SK-N-DZ (cell line): ENCODE measurements around the gene ZNF436.

Experiments
- DNase-seq: peaks from one replicate; pipeline ENCODE4 v3.0.0-alpha.2; 2015; ENCODE audit warnings: low spot score

The ZNF436 gene

DNA sequence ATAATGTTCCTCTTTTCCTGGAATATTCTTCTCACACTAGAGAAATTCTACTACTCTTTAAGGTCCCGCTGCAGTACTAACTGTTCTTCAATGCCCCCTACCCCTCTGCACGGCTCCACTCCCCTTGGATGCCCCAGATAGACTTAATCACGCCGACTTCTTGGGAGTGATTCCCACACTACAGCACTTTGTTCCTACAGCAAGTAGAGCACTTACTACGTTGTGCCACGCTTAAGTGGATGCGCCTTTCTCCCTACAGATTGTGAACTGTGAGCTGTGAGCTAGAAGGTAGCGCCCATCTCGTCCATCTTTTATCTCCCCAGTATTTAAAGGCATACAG, 2.2 kb downstream of the ZNF436 start:
- DNase-seq: no peak

DNA sequence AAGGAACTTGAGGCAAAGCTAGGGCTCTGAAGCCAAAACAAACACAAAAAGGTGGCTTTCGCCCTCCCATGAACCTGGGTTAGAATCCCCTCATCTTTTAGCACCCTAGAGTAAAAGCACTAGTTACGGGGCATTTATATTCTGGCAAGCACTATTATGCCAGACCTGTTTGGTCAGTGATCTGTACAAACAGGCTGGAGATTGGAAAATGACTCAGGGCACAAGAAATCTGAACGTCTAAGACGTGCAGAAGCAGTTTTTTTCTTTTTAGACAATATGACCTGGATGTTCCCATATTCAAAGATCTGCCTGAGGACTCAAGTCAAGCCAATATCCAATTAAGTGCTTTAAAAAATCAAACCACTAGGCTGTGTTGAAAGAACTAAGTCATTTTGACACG, 3.0 kb downstream of the ZNF436 start:
- no peak for DNase-seq

DNA sequence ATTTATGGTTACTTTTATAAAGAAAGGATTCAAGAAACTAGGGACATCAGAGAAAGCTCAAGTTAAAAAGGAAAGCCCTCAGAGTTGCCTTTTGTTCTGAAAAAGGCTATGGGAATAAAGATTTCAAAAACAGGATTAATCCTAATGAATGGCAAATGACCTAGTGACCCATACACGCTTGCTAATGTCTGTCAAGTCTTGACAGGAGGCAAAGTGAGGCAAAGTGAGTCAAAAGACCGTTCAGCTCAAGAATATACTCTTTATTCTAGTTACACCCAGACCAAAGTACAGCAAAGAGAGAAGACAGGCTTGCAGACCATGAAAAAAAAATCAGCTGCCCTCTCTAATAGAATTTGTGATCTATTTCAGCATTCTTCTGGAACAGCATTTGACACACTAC, 3.5 kb downstream of the ZNF436 start:
- DNase-seq: no peak

DNA sequence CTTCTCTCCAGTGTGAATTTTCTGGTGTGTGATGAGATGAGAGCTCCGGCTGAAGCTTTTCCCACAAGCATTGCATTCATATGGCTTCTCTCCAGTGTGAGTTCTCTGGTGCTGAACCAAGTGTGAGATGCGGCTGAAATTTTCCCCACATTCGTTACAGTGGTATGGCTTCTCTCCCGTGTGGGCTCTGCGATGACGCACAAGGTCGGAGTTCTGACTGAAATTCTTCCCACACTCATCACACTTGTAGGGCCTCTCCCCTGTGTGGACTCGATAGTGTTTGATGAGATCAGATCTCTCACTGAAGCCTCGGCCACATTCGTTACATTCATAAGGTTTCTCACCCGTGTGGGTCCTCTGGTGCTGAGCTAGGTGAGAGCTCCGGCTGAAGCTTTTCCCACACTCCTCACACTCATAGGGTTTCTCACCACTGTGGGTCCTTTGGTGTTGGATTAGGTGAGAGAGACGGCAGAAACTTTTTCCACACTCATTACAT, 7.4 kb downstream of the ZNF436 start:
- DNase-seq: no peak

DNA sequence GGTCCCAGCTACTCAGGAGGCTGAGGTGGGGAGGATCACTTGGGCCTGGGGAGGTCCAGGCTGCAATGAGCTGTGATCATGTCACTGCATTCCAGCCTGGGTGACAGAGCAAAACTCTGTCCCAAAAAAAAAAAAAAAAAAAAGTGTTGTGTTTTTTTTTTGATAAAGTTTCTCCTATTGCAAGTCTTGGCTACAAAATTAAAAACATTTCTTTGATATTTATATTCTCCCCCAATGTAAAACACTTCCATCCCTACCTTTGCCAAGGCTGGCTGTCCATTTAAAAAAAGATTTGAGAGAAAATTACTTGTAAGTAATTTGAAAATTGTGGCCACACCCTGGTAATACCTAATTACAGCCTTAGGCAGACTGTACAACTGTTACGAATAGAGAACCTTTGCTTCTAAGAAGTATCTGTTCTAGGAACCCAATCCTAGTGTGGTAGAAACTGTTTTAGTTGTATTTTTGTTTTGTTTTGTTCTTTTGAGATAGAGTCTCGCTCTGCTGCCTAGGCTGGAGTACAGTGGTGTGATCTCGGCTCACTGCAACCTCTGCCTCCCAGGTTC, 11.2 kb downstream of the ZNF436 start:
- DNase-seq: no peak

DNA sequence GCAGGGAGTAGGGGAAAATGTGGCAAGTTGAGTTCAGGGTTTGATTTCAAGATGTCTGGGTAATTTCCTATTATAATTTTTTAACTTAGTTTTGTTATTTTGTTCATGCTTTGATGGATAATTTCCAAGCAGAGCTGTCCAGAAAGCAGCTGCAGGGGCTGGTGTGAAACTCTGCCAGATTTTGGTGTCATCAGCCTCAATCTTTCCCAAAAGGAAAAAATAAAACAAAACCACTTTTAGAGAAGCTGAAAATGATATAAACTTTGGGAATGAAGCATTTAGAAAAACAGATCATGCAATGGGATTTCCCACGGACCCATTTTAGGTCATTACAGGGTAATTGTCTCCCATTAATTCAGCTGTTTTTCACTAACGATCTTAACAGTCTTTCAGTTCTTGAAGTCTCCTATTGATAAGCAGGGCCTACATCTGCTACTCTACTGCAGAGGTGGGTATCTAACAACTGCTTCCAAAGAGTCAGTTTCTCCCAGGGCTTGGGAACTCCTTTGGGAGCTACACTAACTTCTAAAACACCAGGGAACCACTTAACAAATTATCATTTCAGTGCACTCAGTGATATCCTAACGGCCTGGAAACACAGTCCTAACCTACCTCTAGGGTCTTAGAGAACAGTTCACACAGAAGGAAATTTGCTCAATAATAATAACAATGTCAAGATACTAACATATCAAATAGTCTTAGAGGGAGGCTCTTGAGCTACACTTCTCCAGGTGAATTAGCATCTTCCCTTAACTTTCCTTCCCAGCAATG, 12.3 kb downstream of the ZNF436 start:
- DNase-seq: no peak

DNA sequence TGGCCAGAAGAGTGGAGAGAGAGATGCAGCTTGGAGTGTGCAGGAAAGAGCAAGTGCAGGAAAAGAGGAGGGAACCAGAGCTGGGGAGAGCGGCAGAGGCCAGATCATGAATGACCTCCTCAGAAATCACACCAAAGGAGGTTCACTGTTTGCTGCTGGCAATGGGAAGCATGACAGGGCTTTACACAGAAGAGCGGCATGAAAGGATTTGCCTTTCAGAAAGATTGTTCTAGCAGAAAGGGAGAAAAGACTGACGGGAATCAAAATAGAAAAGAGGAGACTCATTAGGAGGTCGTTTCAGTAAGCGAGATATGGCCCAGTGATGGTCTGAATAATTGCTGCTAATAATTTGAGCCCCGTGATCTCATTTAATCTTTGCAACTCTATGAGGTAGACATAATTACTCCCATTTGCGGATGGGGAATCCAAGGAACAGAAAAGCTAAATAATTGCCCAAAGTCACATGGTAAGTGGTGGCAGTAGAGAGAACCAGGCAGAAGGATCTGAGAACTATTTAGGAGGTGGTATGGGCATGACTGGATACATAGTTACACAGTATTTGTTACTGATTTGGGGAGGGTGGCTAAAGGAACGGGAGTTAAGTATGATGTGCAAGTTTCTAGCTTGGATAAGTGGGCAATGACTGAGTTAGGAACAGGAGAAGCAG, 13.0 kb downstream of the ZNF436 start:
- no peak for DNase-seq

DNA sequence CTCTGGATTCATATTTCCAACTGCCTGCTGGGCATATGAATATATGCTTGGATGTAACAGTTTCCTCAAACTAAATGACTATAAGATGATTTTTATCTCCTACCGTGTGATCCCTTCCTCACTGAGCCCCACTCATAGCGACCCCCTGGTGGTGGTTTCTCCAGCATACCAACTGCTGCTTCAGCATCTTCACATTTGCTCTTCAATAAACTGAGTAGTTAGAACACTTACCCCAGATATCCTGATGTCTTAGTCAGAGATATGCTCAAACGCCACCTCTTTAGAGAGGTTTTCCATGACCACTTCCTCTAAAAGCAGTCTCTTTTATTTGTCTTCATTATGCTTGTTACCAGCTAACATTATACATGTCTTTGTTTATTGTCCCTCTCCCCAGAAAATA, 15.4 kb downstream of the ZNF436 start:
- no peak for DNase-seq

DNA sequence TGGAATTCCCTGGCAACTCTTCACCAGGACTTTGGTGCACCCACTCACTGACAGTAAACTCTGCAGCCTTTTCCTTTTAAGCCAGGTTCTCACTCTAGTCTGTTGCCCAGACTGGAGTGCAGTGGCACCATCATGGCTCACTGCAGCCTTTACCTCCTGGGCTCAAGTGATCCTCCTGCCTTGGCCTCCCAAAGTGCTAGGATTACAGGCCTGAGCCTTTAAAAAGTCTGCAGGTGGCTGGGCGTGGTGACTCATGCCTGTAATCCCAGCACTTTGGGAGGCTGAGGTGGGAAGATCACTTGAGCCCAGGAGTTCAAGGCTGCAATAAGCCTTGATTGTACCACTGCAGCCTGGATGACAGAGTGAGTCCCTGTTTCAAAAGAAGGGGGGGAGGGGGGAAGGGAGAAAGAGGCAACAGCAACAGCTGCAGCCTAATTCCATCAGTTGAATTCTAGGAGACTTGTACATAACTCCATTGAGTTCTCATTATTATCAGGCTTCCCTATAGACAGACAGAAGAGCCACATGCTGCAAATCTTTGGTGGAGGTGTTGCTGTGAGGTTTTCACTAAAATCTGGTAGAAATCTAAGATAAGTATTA, 17.4 kb downstream of the ZNF436 start:
- DNase-seq: no peak

DNA sequence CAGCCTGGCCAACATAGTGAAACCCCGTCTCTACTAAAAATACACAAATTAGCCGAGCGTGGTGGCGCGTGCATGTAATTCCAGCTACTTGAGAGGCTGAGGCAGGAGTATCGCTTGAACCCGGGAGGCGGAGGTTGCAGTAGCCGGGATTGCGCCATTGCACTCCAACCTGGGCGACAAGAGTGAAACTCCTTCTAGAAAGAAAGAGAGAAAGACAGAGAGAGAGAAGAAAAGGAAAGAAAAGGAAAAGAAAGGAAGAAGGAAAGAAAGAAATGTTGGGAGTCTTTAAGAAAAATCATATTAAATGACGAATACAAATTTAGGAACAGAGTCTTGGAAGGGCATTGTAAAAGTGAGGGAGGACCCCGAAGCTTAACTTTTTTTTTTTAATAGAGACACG, 23.7 kb downstream of the ZNF436 start:
- no peak for DNase-seq

DNA sequence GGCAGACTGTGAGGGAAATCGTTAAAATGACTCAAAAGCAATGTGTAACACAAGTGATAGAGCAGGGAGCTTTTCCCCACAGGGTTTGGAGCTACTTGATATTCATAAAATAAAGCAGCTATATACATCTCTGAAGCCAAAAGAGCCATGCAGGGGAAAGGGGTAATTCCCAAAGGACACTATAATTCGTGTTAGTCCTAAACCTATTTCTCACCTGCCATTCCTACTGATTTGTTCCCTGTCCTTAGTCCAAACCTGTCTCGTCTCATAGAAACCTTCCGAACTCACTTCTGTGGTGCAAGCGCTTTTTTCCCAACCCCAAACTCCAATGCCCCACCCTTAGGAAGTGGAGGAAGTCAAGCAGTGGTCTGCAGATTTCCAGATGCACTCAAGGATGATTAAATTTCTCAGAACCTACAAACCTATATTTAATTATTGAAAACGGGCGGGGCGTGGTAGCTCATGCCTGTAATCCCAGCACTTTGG, 24.6 kb downstream of the ZNF436 start:
- peak; percentile 89 for DNase-seq

DNA sequence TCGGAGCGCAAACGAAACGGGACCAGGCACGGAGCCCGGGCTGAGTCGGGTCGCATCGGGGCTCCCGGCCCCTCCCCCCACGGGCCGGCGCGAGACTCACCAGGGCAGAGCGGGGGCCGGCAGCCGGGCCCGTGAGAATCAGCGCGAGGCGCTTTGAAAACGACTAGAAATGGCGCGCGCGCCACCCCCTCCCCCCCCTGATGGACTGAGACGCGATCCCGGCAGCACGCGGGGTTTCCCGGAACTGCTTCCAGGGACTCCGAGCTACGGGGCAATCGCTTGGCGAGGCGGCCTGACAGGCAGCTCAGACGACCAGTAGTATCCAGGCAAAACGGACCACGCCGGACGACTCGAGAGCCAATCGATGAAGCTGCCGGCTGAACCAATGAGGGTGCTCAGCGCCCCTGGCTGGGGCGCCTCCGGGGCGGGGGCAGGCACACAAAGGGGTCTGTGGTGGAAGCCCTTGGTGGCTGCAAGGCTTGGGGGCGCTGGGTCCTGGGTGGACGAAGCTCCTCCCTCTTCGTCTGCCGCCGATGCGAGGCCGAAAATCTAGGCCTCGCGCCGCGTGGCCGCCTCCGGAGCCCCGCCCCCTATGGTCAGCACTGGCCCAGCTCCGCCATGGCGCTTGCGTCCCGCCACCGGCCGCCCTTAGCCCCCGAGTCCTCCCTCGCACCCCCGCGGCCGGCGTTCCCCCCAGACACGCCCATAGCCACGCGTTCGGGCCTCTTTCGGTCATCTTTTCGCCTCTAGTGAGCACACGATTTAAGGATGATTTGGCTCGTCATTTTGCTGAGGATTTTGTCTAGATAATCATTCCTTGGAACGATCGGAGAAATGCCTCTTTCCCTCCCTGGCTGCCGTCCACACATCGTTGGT, 25.3 kb downstream of the ZNF436 start, which contains the start of gene HNRNPR:
TSS of gene HNRNPR (minus strand) at position 174 of the 876 bp plus-strand sequence. CDS start 3,276 bp downstream, outside the sequence.
- peak; percentile 99 for DNase-seq

DNA sequence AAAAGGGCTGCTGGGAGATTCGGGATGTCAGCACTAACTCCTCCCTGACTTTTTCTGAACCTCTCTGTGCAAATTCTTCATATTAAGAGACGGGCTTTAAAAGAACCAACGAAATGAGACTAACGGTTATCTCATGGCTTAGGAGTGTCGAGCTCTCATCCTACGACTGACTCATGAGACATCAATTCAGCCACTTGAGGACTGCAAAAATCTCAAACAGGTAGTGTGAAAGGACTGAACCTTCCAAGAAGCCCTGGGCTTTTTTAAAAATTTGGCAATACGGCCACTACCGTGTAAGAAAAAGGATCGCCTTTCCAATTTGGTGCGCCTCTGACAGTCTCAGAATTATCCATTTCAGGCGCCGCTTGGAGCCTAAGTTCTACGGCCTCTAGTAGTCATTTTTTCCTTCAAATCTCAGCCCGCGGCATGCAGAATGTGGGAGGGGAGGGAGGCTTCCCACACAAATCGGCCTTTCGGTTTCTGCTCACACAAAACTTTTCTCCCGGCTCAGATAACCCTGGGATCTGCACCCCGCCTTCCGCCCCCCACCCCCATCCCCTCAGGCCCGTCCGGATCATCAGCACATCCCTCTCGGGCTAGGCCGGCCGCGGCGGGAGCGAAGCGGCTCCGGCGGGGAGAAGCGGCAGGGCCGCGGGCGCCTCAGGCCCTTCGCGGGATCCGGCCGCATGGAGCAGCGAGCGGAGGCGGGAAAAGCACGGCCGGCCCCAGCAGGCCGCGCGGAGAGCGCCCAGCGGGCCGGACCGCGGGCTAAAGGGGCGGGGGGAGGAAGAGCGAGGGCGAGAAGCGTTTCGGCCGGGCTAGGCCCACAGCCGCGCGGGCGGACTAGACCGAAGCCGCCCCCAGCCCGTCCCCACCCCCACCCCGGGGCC, 26.2 kb downstream of the ZNF436 start:
- peak; percentile 30 for DNase-seq

DNA sequence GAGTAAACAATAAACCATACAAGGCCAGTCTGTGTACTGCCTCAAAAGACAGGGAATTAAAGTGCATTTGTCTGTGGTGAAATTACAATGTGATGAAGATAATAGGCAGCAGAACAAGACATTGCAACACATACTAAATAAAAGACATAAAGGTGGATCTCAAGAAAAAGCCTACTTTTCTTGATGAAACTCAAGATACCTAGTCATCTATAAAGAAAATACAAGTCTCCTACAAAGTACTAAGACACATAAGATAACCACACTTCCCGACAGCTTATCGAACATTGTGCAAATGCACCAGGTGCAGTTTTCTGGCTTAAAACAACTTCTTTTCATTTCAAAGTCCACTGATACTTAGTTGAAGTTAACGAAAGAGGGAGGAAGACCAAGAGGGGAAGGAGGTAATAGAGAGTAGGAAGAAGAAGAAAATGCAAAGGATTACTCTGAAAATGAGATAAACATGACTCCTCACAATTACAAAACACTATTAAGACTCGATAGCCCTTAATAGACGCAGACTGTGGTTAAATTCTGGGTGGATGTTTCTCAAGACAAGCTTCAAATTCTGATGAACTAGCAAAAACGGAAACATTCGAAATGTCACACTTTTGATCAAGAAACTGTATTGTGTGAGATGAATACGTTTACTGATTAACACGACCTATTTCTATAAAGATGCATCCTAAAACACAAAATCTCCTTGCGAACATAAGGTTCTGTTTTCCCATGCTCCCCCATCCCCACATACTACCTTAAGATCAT, 27.5 kb downstream of the ZNF436 start:
- no peak for DNase-seq

DNA sequence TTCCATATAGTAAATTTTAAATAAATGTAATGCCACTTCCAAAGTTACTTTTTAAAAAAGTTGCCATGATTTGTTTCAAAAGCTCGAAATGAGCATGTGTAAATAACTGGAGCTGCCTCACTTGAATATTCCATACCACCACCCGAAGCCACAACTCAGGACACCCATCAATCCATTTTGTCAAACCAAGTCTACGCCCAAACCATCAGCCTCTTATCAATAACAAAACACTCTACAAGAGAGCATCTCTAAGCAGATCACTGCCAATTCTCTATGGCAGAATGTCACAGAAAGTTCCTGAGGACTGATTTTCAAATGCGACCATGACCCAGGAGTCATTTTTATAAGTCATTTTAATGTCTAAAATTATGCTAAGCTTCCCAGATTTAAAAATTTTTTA, 30.0 kb downstream of the ZNF436 start:
- no peak for DNase-seq

DNA sequence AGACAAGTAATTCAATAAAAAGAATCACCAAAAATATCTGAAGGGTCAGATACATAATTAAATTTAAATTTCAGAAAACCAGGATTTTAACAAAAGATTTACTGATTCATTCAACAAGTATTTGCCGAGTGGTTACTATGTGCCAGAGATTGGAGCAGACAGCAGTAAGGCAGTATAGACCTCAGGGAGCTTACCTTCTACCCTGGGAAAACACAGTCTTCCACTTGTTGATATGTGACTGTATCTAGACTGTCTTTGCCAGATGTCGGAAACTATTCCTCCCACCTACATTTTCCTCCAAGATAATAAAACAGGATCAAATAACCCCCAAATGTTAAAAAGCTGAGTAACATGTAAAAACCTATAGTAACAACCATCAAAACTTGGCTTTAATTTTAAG, 31.8 kb downstream of the ZNF436 start:
- DNase-seq: no peak

DNA sequence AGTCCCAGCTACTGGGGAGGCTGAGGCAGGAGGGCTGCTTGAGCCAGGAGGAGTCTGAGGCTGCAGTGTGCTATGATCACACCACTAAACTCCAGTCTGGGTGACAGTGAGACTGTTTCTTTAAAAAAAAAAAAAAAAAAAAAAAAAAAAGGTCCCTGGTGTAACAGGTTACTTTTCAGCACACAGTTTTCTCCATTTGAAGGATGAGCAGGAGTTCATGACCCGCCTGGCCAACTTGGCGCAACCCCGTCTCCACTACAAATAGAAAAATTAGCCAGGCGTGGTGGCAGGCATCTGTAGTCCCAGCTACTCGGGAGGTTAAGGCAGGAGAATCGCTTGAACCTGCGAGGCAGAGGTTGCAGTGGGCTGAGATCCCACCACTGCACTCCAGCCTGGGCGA, 37.9 kb downstream of the ZNF436 start:
- DNase-seq: no peak

DNA sequence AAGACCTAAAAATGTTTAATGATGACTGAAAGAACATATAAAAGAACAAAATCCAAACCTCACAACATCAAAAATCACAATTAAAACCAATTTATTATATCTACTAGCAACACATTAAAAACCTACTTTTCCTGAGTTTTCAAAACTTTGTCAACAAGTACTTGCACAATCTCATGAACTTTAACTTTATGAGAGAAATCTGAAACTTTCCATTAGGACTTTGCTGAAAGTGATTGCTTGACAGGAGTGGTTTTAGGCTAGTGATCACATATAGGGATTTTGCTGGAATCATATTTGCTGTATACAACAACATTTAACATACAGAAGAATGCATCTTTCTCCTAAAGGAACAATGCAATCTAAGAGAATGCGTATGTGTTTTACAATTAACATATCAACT, 38.8 kb downstream of the ZNF436 start:
- no peak for DNase-seq

DNA sequence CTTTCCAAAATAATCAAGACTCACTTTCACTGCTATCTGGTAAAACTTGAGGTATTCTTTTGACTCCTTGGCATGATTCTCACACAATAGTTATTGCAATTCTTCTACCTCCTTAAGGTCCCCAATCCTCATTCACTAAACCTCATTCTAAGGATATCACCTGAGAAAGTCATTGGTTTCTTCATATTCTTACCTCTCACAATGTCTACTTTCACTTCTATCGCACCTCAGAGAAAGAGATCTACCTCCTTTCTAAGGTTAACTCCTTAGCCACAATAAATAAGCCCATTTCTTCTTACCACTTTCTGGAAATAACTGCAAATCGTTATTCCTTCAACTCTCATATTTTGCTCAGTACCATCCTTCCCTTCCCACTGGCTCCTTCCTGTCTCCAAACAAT, 44.2 kb downstream of the ZNF436 start:
- DNase-seq: no peak

DNA sequence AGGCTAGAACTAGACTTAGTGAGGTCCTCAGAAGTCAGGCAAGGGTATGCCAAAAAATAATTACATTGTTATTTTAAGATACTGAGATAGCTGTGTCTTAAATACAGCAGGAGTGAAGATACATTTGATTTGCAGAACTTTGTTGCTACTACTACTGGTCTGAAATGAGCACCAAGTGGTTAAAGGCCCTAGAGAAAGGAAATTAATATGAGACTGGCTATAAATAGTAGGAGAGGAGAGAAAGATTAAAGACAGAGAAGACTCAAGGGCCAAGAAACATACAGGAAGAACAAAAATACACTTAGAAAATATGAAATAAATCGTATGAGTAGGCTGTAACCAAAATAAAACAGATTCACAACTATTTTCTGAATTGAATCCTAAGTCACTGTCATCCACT, 46.9 kb downstream of the ZNF436 start:
- no peak for DNase-seq
